NCI-H460 (cell line): ENCODE measurements around the gene PLAC8L1. TPM values are rescaled to one million over a fixed set of nuclear protein-coding genes. Genes with fewer than 3 reads are reported as not detected.

Experiments
- DNase-seq: peaks from one replicate; pipeline ENCODE4 v3.0.0-alpha.2; 2016; ENCODE audit warnings: low read depth; ENCODE audit errors: extremely low read depth
- small RNA-seq, 2 experiments: library from RNA; depleted of rRNA; stranded (forward); fragments of <200 nt; gene quantifications; one replicate each; pipeline ENCODE3, GENCODE V24; 2014
- total RNA-seq: library from RNA; depleted of rRNA; stranded (reverse); fragments of >200 nt; shearing (Covaris generic); gene quantifications from 2 replicates; pipeline ENCODE4 v1.2.3, GENCODE V29; 2014; rRNA removed

Gene PLAC8L1
- total RNA-seq, 1 experiment from 2014 or later: not detected

DNA sequence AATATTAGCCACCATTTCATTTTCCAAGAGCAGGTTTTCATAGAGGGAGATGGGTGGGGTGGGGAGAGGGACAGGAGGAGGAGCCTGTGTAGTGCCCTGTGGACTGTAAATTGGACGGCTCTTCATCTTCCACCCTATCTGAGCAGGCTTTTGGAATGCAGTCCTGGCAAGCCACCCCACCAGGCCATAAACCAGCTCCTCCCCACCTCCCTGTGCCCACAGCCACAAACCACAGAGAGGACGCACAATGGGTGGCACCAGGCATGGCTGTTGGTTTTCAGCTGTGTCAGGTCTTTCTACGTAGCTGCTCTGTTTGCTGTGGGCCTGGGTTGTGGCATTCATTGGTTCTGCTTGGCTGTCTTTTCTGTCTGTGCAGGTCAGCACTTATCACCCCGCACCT lies 58.0 kb downstream of the PLAC8L1 start:
- no peak for DNase-seq

DNA sequence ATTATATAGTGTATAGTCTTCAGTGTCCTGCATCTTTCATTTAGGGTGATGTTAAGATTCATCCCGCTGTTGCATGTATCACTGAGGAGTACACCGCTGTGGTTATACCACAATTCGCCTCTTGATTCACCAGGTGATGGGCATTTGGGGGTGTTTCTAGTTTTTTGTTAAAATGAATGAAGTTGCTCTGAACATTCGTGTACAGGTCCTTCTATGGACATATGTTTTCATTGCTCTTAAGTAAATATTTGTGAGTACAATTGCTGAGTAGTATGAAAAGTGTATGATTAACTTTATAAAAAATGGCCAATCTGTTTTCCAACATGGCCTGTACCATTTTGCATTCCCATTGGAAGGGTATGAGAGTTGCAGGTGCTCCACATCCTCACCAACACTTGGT lies 61.7 kb downstream of the PLAC8L1 start:
- DNase-seq: no peak

DNA sequence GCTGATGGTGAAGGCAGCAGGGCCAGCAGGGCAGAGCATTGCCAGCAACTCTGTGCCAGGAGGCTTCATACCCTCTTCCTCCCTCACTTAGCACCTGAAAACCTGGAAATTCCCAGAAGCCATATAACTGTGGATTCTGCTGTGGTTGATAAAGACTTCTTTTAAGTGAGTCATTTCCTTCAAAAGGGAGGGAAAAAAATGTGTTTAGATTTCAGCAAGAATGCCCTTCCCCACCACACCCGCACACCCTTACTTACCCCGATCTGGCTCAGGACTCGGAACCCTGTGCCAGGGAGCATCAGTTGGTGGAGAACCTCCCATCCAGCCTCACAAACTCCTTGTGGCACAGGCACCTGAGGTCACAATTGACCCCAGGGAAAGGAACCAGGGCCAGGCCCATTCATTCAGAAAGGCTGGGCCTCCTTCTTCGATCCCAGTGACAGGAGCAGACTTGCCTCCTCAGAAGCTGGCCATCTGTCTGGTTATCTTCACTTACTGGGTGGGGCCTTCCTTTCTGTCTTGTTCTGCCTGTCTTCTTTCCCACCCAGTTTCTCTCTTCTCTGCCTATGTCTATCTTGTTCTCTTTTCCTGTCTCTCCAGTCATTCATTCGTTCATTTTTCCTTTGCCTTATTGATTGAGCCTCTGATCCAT lies 62.6 kb downstream of the PLAC8L1 start:
- DNase-seq: no peak

DNA sequence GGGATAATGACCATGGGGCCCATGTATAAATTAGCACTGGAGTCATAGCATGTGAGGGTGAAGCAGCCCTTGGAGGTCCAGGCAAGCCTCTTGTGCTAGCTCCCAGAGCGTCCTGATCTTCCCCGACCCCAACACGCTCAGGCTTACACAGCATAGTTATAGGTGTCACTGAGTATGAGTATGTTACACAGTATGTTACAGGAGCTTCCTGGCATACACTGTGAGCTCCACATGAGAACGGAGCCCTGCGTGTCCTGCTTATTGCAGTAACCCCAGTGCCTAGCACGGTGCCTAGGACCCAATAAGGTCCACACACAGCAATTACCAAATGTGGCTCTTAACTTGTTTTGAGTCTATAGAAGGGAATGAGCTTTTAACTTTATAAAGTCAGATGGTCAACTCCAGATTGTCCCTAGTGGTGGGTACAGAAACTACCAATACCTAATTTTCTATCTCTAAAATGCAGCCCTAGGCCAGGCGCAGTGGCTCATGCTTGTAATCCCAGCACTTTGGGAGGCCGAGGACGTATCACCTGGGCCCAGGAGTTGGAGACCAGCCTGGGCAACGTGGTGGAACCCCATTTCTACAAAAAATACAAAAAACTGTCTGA lies 64.1 kb downstream of the PLAC8L1 start:
- DNase-seq: no peak

DNA sequence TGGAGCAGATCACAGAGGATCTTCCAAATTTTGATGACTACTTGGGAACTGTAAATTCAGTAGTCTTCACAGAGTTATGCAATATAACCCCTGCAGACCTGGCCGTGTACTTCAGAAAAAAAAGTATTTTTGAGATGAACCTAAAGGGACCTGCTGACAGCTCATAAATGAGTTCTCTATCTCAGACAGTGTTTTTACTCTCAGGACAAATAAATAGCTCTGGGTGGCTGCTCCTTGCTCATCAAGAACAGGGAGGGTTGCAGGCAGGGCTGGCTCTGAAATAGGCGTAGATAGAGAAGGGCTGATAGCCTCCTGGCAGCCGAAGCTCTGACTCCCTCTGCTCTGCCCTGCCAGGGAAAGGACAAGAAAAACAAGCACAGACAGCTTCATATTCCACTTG lies 64.8 kb downstream of the PLAC8L1 start:
- DNase-seq: no peak

DNA sequence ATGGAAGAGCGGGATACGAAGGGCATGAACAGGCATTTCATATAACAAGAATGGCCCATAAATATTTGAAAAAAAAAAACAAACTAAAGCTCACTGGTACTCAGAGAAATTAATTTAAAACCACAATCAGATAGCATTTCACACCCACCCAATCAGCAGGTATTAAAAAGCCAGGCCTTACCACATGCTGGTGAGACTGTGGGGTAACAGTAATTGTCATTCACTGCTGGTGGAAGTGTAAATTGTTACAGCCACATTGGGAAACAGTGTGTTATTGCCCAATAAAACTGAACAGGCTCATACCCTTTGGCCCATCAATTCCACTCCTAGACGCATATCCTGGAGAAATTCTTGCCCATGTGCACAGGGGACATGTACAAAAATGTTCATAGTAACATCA lies 66.0 kb downstream of the PLAC8L1 start:
- DNase-seq: no peak

DNA sequence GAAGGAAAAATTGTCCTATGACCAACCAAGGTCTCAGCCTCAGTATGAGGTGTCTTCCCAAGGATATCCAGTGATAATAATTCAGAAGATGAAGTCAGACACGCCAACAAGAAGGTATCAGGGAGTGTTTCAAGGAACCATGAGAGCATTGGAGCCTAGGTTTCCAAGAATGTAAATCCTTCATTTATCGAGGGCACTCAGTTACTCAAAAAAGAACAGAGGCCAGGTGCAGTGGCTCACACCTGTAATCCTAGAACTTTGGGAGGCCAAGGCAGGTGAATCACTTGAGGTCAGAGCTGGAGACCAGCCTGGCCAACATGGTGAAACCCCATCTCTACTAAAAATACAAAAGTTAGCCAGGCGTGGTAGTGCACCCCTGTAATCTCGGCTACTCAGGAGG lies 70.8 kb downstream of the PLAC8L1 start:
- DNase-seq: no peak

Small RNA genes lying within 50 kb of the gene (small RNA-seq; reads per million reads assigned to genes)
- 0 reads per million in 2 experiments for gene AC091959.1

Other genes with a start within 250 kb of the PLAC8L1 start
- not detected in 2 replicates for gene GRXCR2, start 232.6 kb downstream of the PLAC8L1 start, total RNA-seq
- 8.4 and 10.6 TPM in 2 replicates for gene SH3RF2, start 169.0 kb downstream of the PLAC8L1 start, total RNA-seq
- gene LARS1, start 77.1 kb upstream of the PLAC8L1 start, total RNA-seq: 241 and 279 TPM in 2 replicates
- gene RBM27, start 98.0 kb upstream of the PLAC8L1 start, total RNA-seq: 30.0 and 35.9 TPM in 2 replicates
- gene POU4F3, start 233.3 kb upstream of the PLAC8L1 start, total RNA-seq: not detected in 2 replicates